Measurements from ENCODE around the gene CYP2C18.
"Not testable (repeated sequence)": the region's sequence is repeated elsewhere in the genome, so short reads cannot be mapped to it uniquely, and the experiment has no call there.

CYP2C18 gene

DNA sequence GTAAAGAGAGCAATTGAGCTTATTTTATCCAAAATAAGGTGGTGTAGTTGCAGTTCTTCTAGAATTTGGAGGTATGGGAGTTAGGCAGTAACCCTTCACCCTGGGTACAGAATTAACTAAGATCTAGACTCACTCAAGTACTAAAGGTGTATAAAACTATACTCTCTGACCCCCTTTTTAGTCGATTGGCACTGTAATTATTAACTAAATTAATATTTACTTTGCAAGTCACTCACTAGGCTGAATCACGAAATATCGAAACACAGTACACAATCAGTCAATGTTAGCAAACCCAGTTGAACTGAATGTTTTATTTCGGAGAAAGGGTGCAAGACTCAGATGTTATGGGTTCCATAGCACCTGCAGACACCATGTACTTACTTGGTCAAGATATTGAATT lies 64.3 kb downstream of the CYP2C18 start:
- no peak for DNase-seq

DNA sequence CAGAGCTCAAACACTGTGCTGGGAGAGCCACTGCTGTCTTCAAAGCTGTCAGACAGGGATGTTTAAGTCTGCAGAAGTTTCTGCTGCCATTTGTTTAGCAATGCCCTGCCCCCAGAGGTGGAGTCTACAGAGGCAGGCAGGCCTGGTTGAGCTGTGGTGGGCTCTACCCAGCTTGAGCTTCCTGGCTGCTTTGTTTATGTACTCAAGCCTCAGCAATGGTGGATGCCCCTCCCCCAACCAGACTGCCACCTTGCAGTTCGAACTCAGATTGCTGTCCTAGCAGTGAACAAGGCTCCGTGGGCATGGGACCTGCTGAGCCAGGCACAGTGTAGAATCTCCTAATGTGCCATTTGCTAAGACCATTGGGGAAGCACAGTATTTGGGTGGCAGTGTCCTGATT lies 74.4 kb downstream of the CYP2C18 start:
- no peak for DNase-seq

DNA sequence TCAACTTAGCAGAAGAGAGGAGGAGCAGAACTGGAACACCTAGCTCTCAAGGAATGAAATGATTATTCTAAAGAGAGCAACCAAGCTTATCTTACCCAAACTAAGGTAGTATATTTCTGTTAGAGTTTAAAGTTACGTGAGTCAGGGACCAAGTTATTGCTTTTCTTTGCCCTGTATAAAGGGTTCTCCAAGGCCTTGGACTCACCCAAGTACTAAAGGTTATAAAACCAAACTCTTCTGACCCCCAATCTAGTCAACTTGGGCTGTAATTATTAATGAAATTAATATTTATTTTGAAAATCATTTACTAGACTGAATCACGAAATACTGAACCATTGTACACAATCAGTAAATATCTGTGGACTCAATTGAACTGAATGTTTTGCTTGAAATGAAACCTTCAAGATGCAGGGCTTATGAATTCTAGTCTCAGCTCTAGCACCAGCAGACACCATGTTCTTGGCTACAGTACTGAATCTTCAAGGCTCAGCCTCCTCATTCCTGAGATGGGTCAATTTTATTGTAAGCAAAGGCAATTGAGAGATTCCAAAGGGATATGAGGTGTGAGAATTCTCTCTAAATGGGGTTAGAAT lies 77.2 kb downstream of the CYP2C18 start:
- DNase-seq: no peak

DNA sequence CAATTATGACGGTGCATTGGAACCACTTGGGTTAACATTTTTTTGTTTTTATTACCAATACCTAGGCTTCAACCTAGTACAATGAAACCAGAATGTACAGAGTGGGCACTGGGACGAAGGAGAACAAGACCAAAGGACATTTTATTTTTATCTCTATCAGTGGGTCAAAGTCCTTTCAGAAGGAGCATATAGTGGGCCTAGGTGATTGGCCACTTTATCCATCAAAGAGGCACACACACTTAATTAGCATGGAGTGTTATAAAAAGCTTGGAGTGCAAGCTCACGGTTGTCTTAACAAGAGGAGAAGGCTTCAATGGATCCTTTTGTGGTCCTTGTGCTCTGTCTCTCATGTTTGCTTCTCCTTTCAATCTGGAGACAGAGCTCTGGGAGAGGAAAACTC lies 78.9 kb downstream of the CYP2C18 start, which contains the start of gene CYP2C19:
TSS of gene CYP2C19 (plus strand) at position 289 of the 400 bp plus-strand sequence. CDS start at position 314, 25 bp downstream.
- DNase-seq: no peak

DNA sequence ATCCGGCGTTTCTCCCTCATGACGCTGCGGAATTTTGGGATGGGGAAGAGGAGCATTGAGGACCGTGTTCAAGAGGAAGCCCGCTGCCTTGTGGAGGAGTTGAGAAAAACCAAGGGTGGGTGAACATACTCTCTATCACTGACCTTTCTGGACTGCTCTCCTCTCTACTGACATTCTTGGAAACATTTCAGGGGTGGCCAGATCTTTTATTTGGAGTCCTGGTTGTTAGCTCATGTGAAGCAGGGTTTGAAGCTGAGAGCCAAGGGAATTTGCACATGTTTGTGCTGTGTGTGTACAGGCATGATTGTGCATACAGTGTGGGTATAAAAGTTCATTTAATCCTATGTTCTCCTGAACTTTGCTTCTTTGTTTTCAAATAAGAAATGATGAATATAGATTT lies 91.9 kb downstream of the CYP2C18 start:
- DNase-seq: not testable (repeated sequence)

DNA sequence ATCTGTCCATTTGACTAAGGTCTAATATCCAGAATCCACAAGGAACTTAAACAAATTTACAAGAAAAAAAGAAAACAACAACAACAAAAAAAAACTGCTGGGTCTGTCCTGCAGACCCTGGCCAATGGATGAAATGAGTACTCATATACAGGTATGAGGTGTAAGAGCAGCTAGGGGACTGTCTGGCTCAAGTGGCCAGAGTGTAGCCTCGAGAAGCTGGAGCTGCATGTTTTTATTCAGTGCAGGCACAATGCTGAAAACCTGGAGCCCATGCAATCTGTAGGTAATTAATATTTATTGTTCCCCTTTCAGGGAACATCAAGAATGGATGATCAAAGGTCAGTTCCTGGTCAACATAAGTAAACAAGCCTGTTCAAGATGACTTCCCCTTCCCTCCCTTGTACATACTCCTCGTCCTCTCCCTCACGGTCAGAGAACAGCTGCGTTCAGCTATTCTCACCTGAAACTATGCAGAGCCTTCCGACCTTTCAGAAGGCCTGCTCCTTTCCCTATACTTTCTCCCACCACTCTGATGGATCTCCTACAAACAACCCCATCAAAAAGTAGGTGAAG lies 94.4 kb downstream of the CYP2C18 start:
- DNase-seq: no peak

DNA sequence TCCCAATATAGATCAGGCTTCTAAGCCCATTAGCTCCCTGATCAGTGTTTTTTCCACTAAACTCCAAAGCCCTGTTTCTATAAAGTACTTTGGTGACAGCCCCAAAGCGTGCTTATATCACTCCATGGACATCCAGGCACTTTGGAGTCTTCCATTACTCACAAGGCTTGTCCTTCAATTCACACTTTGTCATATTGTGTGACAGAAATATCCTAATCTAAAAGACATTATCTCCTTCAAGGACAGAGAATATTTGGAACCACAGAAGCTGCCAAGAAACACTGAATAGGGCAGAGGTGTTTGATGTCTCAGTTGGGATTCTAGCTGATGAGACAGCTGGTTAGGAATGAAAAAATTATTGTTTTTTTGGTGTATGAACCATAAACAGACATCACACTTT lies 97.3 kb downstream of the CYP2C18 start:
- DNase-seq: no peak

DNA sequence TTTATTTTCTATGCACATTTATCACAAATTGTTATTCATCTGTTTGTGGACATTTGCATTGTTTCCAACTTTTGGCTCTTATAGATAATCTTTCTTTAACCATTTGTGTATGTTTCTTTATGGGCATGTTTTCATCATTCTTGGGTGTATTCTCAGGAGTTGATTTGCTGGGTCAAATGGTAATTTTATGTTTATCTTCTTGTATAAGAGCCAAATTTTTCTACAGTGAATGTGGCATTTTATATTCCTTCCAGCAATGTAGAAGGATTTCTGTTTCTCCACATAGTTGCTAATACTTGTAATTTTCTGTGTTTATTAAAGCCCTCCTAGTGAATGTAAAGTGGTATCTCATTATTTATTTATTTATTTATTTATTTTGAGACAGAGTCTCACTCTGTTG lies 100.7 kb downstream of the CYP2C18 start:
- DNase-seq: no peak

DNA sequence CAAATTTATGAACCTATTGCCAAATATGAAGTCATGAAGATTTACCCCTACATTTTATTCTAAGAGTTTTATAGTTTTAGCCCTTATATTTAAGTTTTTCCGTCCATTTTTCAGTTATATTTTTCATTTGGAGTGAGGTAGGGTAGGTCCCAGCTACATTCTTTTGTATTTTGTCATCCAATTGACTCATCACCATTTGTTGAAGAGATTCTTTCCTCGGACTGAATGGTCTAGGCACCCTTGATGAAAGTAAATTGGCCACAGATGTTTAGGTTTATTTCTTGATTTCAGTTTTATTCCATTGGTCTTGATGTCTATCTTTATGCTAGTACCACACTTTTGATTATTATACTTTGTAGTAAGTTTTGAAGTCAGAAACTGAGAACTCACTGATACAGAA lies 101.7 kb downstream of the CYP2C18 start:
- no peak for DNase-seq

All from NCI-H187 treated with DMSO at 0.1 percent for 48 hours (cell line).